Measurements from ENCODE around the gene CRB2. TPM values are rescaled to one million over a fixed set of nuclear protein-coding genes. Genes with fewer than 3 reads are reported as not detected.
A peak's percentile ranks its signal among the peaks of the same experiment; 100 is the strongest.

The CRB2 gene
- total and polyA plus RNA-seq, 2 of the 4 experiments (the other 2 are of a cell fraction), result not detected

DNA sequence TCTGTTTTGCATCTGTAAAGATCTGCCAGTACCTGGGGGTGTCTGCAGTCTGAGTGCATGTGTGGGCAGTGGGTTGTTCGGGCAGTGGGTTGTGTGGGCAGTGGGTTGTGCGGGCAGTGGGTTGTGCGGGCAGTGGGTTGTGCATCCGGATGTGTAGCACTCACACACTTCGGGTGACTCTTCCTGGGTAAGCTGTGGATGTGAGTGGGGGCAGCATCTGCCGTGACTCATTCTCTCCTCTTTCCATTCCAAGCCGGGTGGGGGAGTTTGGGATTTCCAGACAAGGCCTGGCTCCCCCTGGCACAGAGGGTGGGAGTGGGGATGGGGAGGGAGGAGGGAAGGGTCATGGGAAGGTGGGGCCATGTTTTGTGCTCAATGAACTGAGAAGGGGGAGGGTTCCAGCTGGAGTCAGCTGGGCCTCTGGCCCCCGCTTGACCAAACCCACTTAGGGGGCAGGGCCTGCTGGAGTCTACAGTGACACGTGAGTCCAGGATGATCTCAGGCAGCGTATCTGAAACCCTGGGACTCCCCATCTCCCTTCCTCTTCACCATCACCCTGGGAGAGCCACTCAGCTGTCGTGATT lies 8.3 kb downstream of the CRB2 start:
- peak; percentile 47 for TF ChIP-seq FOS (IDR thresholded peaks at IDR 0.05; ENCODE audit: low read depth, low read length)
- TF ChIP-seq POLR2A (IDR thresholded peaks at IDR 0.05; ENCODE audit: low read depth, low read length), result no peak
- TF ChIP-seq CHD1 (IDR thresholded peaks at IDR 0.05; ENCODE audit: low read depth, low read length), result no peak
- peak; percentile 69; the same call in 1 of the 2 replicates for TF ChIP-seq MAZ (IDR thresholded peaks at IDR 0.05; ENCODE audit: borderline replicate concordance, low read depth, low read length)
- no peak for TF ChIP-seq SMC3 (IDR thresholded peaks at IDR 0.05; ENCODE audit: low read depth, low read length)
- TF ChIP-seq BHLHE40 (IDR thresholded peaks at IDR 0.05; ENCODE audit: low read depth, low read length), result peak; percentile 38
- ATAC-seq (ENCODE audit: low read depth), result peak; percentile 65

More for the DNA sequence above, 8.3 kb downstream of the CRB2 start:
- no peak overlapping the region for H2BK5ac ChIP-seq (ENCODE audit: low read depth, low read length, poor library complexity, severe bottlenecking)
- dilution Hi-C loops (cut with HindIII; ENCODE audit: low sequenced_read_pairs, unreplicated experiment) (no loop called here), in situ Hi-C loops (cut with MboI; ENCODE audit: low sequenced_read_pairs) (no loop called here), intact Hi-C loops (cut with micrococcal nuclease) (no loop called here)
- no peak overlapping the region for H3K4me3 ChIP-seq (ENCODE audit: insufficient read depth, low read depth, low read length)
- peak; percentile 61 for DNase-seq
- no peaks in the 10 kb centered on the region for H3K9me3 ChIP-seq (ENCODE audit: control insufficient read depth, insufficient read depth, low read length)
- no peak overlapping the region for H3K14ac ChIP-seq (replicated peaks; ENCODE audit: low read depth, low read length)
- no peak overlapping the region for H3K9ac ChIP-seq (ENCODE audit: low read depth, low read length)
- H3K27ac ChIP-seq (ENCODE audit: insufficient read depth, low read length), result no peak overlapping the region
- no peak overlapping the region for H3K56ac ChIP-seq (ENCODE audit: extremely low read depth, insufficient read depth, low read length)
- POLR2A ChIA-PET (ENCODE audit: unreplicated experiment), result no interaction called here
- H2AK5ac ChIP-seq (ENCODE audit: low read depth, low read length), result no peak overlapping the region
- peak overlapping the region; percentile 40; the same call in 1 of the 2 replicates for H3K4me2 ChIP-seq (ENCODE audit: low read depth, low read length)
- H4K8ac ChIP-seq (ENCODE audit: low read depth in 2 of 2, low read length in 2 of 2), result no peak overlapping the region
- peaks cover 18% of the 10 kb centered on the region for H3K27me3 ChIP-seq (ENCODE audit: control insufficient read depth, insufficient read depth, low read length)
- H2AK9ac ChIP-seq (replicated peaks; ENCODE audit: low read depth, low read length, poor library complexity), result no peak overlapping the region
- H3K4ac ChIP-seq (ENCODE audit: low read depth, low read length), result no peak overlapping the region
- no peak overlapping the region for H4K91ac ChIP-seq (ENCODE audit: insufficient read depth, low read depth, low read length)
- peaks cover 11% of the 10 kb centered on the region; the same call in 1 of the 2 replicates for H3K4me1 ChIP-seq (ENCODE audit: control insufficient read depth, insufficient read depth, low read length)
- no peaks in the 10 kb centered on the region for H4K20me1 ChIP-seq (ENCODE audit: insufficient read depth, low read length)
- WGBS, 2 experiments (ENCODE audit: extremely low coverage in 2 of 2, insufficient read length in 1 of 2), result no CpG with 5 or more reads among the region's 11 CpGs
- H3K23ac ChIP-seq (ENCODE audit: low read depth, low read length), result no peak overlapping the region
- H2BK120ac ChIP-seq (ENCODE audit: low read depth, low read length), result no peak overlapping the region
- no peaks in the 10 kb centered on the region for H3K9me1 ChIP-seq (ENCODE audit: insufficient read depth, low read length)
- CTCF ChIA-PET, result no interaction called here
- H3K36me3 ChIP-seq (ENCODE audit: control insufficient read depth, insufficient read depth, low read length), result no peaks in the 10 kb centered on the region
- no peak overlapping the region for H2BK15ac ChIP-seq (ENCODE audit: low read depth, low read length)
- H4K5ac ChIP-seq (ENCODE audit: low read depth, low read length), result no peak overlapping the region
- H2BK20ac ChIP-seq (ENCODE audit: low read depth, low read length), result no peak overlapping the region
- H2AFZ ChIP-seq (replicated peaks; ENCODE audit: low read length, poor library complexity), result peak overlapping the region; percentile 75
- H3K79me1 ChIP-seq (ENCODE audit: low read depth in 1 of 2, low read length in 2 of 2), result no peaks in the 10 kb centered on the region
- no peak overlapping the region; the same call in 1 of the 2 replicates for H3K18ac ChIP-seq (ENCODE audit: low read depth, low read length)
- BruUV-seq (replicated peaks), result no TSS peak

All from IMR-90 (cell line).